IPS-20b (cell line): ENCODE data around the gene RAB7B.

Experiments
- H3K27ac ChIP-seq: one replicate; pipeline ENCODE4 v1.5.1; 2013; ENCODE audit warnings: low read length
- H3K27me3 ChIP-seq: 2 replicates; pipeline ENCODE4 v1.6.1; 2013; ENCODE audit warnings: mild to moderate bottlenecking, low read length, inconsistent platforms; ENCODE audit not compliant: insufficient read depth
- H3K36me3 ChIP-seq: 2 replicates; pipeline ENCODE4 v1.6.1; 2013; ENCODE audit warnings: low read depth, mild to moderate bottlenecking, inconsistent platforms, low read length, moderate library complexity; ENCODE audit not compliant: insufficient read depth
- H3K4me1 ChIP-seq: 2 replicates; pipeline ENCODE4 v1.6.1; 2013; ENCODE audit warnings: mild to moderate bottlenecking, control low read depth, inconsistent platforms, low read length, moderate library complexity; ENCODE audit not compliant: insufficient read depth
- H3K4me3 ChIP-seq: 2 replicates; pipeline ENCODE4 v1.5.1; 2013; ENCODE audit warnings: mild to moderate bottlenecking, low read length, inconsistent platforms
- H3K9ac ChIP-seq: 2 replicates; pipeline ENCODE4 v1.6.1; 2013; ENCODE audit warnings: low read depth, mild to moderate bottlenecking, inconsistent platforms, low read length, moderate library complexity
- H3K9me3 ChIP-seq: 2 replicates; pipeline ENCODE4 v1.6.1; 2013; ENCODE audit warnings: mild to moderate bottlenecking, low read depth, low read length, inconsistent platforms; ENCODE audit not compliant: insufficient read depth

RAB7B gene

DNA sequence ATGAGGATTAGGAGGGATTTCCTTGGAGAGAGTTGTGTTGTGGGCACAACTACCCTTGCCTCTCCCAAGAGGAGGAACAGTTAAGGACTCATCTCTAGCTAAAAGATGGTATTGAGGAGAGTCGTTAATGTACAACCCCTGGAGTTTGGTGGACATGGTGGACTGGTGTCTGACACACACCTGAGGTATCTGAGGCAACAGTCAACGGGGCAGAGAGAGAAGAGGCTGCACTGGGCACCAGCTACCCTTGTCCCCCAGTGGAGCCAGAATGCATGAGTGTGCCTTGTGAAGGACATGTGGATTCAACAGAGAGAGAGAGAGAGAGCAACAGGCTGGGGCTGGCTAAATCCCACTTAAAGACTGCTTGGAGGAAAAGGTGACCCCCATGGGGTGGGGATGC lies 13.0 kb downstream of the RAB7B start:
- Histone ChIP-seq H3K36me3 (no peaks in the 10 kb centered on the region), H3K4me1 (peaks cover 4% of the 10 kb centered on the region; the same call in 1 of the 2 replicates), H3K27ac (no peak overlapping the region), H3K9ac (no peak overlapping the region), H3K27me3 (no peaks in the 10 kb centered on the region), H3K4me3 (no peak overlapping the region), H3K9me3 (no peaks in the 10 kb centered on the region)

DNA sequence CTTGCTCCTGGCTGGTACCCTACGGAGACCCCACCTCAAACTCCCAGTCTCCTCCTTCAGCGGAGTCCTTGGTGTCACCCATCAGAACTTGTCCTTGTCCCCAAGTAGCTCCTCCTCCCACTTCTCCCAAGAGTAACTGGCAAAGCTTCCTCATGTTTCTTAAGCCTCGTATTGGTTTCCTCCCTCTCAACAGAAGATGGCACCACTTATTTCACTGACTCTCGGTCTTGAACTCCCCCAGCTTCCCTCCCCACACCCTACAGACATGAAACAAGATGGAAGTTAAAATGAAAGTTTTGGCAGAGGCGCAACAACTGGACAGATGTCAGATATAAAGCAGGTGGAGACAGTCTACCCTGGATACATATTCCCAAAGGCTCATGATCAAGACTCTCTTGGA lies 13.4 kb downstream of the RAB7B start:
- H3K4me1 ChIP-seq = peaks cover 4% of the 10 kb centered on the region; the same call in 1 of the 2 replicates
- no peak overlapping the region for H3K27ac ChIP-seq
- H3K36me3 ChIP-seq = no peaks in the 10 kb centered on the region
- H3K9me3 ChIP-seq = no peaks in the 10 kb centered on the region
- H3K4me3 ChIP-seq = no peak overlapping the region
- H3K27me3 ChIP-seq = no peaks in the 10 kb centered on the region
- H3K9ac ChIP-seq = no peak overlapping the region

DNA sequence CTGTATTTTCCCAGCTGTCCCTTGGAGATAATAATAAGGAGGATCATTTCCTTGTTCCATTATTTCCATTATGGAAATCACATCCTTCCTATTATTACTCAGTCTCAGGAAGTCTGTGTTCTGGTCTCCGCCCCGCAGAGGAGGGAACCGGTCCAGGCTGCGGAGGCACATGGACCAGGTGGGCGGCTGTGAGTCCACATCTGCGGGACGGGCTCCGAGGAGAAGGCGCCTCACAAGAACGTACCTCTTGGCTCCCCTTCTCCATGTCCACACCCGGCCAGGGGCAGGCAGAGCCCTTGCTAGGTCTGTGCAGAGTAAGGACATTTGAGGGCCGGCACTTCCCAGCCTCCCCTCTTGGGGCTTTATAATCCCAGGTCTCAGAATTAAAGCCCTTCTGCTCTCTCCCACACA lies 14.6 kb downstream of the RAB7B start:
- no peaks in the 10 kb centered on the region for H3K4me1 ChIP-seq
- no peak overlapping the region for H3K4me3 ChIP-seq
- no peak overlapping the region for H3K9ac ChIP-seq
- no peaks in the 10 kb centered on the region for H3K36me3 ChIP-seq
- no peaks in the 10 kb centered on the region for H3K27me3 ChIP-seq
- H3K27ac ChIP-seq = no peak overlapping the region
- no peaks in the 10 kb centered on the region for H3K9me3 ChIP-seq

DNA sequence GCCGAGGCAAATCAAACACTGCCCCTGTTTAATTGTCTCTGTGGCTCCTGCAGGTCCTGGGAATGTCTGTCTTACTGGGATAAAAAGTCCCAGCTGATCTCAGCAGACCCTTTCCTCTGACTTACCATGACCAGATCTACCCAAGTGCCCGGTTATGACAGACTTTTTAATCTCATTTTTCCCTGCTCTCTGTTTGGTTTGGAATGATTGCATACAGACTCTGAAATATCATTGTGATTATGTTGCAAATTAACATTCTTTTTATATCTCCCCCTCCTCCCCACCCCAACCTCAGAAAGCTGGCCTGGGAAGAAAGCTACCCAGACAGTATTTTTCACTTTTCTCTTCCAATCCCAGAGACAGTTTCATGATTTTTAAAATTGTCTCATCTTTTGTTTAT lies 16.3 kb downstream of the RAB7B start:
- H3K27ac ChIP-seq = no peak overlapping the region
- H3K36me3 ChIP-seq = no peaks in the 10 kb centered on the region
- H3K9ac ChIP-seq = no peak overlapping the region
- no peaks in the 10 kb centered on the region; the same call in 1 of the 2 replicates for H3K9me3 ChIP-seq
- no peaks in the 10 kb centered on the region for H3K27me3 ChIP-seq
- no peak overlapping the region for H3K4me3 ChIP-seq
- no peaks in the 10 kb centered on the region for H3K4me1 ChIP-seq

DNA sequence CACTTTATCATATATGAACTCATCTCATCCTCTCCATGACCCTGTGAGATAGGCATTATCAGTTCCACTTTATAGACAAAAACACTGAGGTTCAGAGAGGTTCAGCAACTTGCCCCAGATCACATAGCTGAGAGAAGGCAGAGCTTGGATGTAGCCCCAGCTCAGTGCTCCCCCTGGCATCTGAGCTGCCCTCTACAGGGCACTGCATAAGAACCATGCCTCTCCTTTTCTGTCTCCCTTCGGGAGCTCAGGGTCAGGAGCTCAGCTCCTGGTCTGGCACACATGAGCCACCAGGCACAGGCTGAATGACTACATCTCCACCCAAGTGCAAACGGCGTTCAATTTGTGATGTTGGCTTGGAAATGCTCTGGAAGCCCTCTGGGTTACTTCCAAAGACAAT lies 16.9 kb downstream of the RAB7B start:
- Histone ChIP-seq H3K27ac (no peak overlapping the region), H3K4me3 (no peak overlapping the region), H3K9me3 (peaks cover 2% of the 10 kb centered on the region; the same call in 1 of the 2 replicates), H3K9ac (no peak overlapping the region), H3K27me3 (no peaks in the 10 kb centered on the region), H3K4me1 (no peaks in the 10 kb centered on the region), H3K36me3 (no peaks in the 10 kb centered on the region)

GRCh38 chr1:205985330-205986005 lies 17.7 kb downstream of the RAB7B start:
- Histone ChIP-seq H3K4me1 (no peaks in the 10 kb centered on the region), H3K36me3 (no peaks in the 10 kb centered on the region), H3K27ac (no peak overlapping the region), H3K4me3 (no peak overlapping the region), H3K27me3 (no peaks in the 10 kb centered on the region), H3K9ac (no peak overlapping the region), H3K9me3 (peaks cover 4% of the 10 kb centered on the region; the same call in 1 of the 2 replicates)

DNA sequence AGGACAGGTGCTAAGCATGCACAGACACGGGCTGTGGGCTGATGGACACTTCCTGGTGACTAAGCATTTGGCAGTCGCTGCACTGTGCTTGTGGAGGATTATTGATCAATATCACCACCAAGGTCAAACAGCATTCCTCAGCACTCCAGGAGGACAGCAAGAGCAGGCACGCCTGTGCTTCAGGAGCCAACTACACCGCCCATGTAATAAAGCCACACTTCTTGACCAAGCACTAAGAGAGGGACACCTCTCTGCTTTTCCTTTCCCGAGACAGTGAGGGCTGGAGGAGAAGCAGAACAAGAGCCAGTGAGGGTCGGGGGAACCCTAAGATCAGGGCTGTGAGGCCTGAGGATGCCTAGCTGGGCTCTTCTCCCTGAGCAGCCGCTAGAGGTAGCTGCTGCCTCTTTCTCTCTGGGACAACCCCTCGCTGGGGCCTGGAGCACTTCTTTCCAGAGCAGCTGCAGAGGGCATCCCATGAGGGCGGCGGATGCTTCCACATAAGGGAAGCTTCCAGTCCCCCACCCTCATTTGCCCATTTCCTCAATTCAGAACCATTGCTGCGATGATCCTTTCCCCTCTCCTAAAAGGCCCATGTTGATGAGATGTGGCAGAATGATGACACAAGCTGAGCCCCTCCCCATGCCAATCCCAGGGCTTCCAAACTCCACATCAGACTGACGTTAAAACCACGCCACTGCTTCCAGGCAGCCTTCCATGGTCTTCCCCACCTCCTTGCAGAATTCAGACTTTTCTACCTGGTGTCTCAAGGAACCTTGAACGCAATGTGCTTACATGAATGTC lies 19.1 kb downstream of the RAB7B start:
- H3K9ac ChIP-seq = no peak overlapping the region
- H3K27me3 ChIP-seq = no peaks in the 10 kb centered on the region
- peaks cover 4% of the 10 kb centered on the region; the same call in 1 of the 2 replicates for H3K9me3 ChIP-seq
- H3K4me1 ChIP-seq = no peaks in the 10 kb centered on the region
- no peak overlapping the region for H3K27ac ChIP-seq
- H3K4me3 ChIP-seq = no peak overlapping the region
- H3K36me3 ChIP-seq = no peaks in the 10 kb centered on the region

- H3K27me3 ChIP-seq = no peaks in the 10 kb centered on the region
- H3K36me3 ChIP-seq = no peaks in the 10 kb centered on the region
- no peak overlapping the region for H3K27ac ChIP-seq
- H3K4me1 ChIP-seq = 0 out of 2 replicates have a peak, but pooled peaks cover 4% of the 10 kb centered on the region
- H3K4me3 ChIP-seq = no peak overlapping the region
- peaks cover 4% of the 10 kb centered on the region; the same call in 1 of the 2 replicates for H3K9me3 ChIP-seq
- no peak overlapping the region for H3K9ac ChIP-seq
Measured at GRCh38 chr1:205981257-205981656, 21.9 kb downstream of the RAB7B start.

DNA sequence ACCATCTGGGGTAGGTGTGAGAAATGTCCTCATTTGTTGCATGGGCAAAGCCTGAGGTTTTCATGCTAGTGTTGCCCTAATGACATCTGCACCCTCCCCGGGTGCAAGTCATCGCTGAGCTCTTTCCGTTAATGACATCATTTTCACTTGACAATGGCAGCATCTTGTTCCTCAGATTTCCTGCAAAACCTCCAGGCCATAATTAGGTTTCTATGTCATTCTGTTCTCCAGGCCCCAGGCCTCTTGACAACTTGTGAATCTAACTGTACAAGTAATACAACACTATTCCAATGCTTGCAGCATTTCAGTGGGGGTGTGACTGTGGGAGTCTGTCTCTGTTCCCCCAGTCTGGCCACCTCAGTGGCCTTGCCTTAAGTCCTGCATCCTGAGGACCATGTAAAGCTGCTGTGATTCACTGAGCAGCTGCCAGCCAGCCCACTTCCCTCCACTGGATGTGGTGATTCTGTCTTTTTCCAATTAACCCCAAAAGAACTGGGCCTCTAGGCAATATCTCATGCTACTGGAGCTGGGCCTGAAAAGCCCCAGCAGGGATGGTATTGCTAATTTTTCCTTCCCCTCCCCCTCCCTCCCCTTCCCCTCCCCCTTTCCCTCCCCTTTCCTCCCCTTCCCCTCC lies 22.8 kb downstream of the RAB7B start:
- no peaks in the 10 kb centered on the region for H3K36me3 ChIP-seq
- H3K9me3 ChIP-seq = peaks cover 4% of the 10 kb centered on the region; the same call in 1 of the 2 replicates
- H3K4me1 ChIP-seq = 0 out of 2 replicates have a peak, but pooled peaks cover 4% of the 10 kb centered on the region
- H3K27me3 ChIP-seq = no peaks in the 10 kb centered on the region
- H3K27ac ChIP-seq = no peak overlapping the region
- H3K4me3 ChIP-seq = no peak overlapping the region
- H3K9ac ChIP-seq = no peak overlapping the region

GRCh38 chr1:205979301-205979700 lies 23.9 kb downstream of the RAB7B start:
- H3K27ac ChIP-seq = no peak overlapping the region
- H3K4me1 ChIP-seq = 0 out of 2 replicates have a peak, but pooled peaks cover 4% of the 10 kb centered on the region
- H3K9me3 ChIP-seq = peaks cover 4% of the 10 kb centered on the region; the same call in 1 of the 2 replicates
- no peak overlapping the region for H3K9ac ChIP-seq
- H3K27me3 ChIP-seq = no peaks in the 10 kb centered on the region
- H3K36me3 ChIP-seq = no peaks in the 10 kb centered on the region
- no peak overlapping the region for H3K4me3 ChIP-seq

DNA sequence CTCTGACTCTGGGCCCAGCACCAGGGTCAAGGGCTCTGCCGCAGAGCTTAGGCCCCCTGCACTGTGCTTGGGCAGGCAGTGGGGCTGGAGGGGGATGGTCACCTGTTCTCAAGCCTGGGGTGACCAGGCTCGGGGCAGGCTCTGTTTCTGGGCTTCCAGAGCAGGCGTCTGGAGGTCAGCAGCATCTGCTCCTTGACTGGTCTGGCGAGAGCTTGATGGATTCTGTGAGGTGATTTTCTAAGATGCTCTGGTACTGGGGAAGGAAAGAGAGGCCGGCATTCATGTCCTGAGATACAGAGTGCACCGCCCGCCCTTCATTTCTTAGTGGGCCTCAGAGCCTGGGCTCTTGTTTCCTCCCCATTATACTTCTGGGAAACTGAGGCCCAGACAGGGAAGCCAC lies 24.5 kb downstream of the RAB7B start:
- H3K27ac ChIP-seq = no peak overlapping the region
- H3K36me3 ChIP-seq = no peaks in the 10 kb centered on the region
- no peak overlapping the region for H3K9ac ChIP-seq
- no peak overlapping the region for H3K4me3 ChIP-seq
- 0 out of 2 replicates have a peak, but pooled peaks cover 4% of the 10 kb centered on the region for H3K4me1 ChIP-seq
- no peaks in the 10 kb centered on the region for H3K27me3 ChIP-seq
- peaks cover 4% of the 10 kb centered on the region; the same call in 1 of the 2 replicates for H3K9me3 ChIP-seq
